OCI-LY7 (cell line): ENCODE results near the gene GAS7.

Experiments used
- CTCF ChIP-seq: fragments of 200-600 bp; sonication (generic); conservative IDR thresholded peaks from 2 replicates; pipeline ENCODE4 v1.5.1; 2014; ENCODE audit warnings: mild to moderate bottlenecking, antibody characterized with exemption, low read length, moderate library complexity, mixed read lengths
- EZH2phosphoT487 ChIP-seq: fragments of 200-600 bp; sonication (generic); IDR thresholded peaks from 2 replicates; pipeline ENCODE4 v1.6.1; 2018; ENCODE audit warnings: low read depth, borderline replicate concordance, mild to moderate bottlenecking, mixed run types, antibody characterized with exemption, low read length, moderate library complexity, mixed read lengths

- TF ChIP-seq EZH2phosphoT487: no peak
- no peak for TF ChIP-seq CTCF
These were observed 187.7 kb downstream of the GAS7 start for GRCh38 chr17:10010752-10011151.
